Epithelial cell of esophagus (primary cell): ENCODE measurements around the gene SSBP3.
A peak's percentile ranks its signal among the peaks of the same experiment; 100 is the strongest.

Experiments used
- DNase-seq: peaks from one replicate; pipeline ENCODE4 v3.0.0; 2010; ENCODE audit warnings: low read depth
- H3K4me3 ChIP-seq: 2 replicates; pipeline ENCODE4 v1.5.1; 2011; ENCODE audit warnings: mild to moderate bottlenecking, low read length, control low read depth
- CTCF ChIP-seq: IDR thresholded peaks from 2 replicates; pipeline ENCODE4 v1.5.1; 2011; ENCODE audit warnings: low read depth, mild to moderate bottlenecking, low read length, control low read depth, inconsistent platforms; ENCODE audit not compliant: insufficient read depth; ENCODE audit errors: missing control alignments

SSBP3 gene

GRCh38 chr1:54374766-54375165 is 31.4 kb downstream of the SSBP3 start:
- DNase-seq, result no peak
- TF ChIP-seq CTCF, result no peak
- no peak overlapping the region for H3K4me3 ChIP-seq

- no peak for TF ChIP-seq CTCF
- H3K4me3 ChIP-seq, result no peak overlapping the region
- no peak for DNase-seq
These were observed 33.2 kb downstream of the SSBP3 start for GRCh38 chr1:54372978-54373377.

GRCh38 chr1:54371942-54372275 is 34.3 kb downstream of the SSBP3 start:
- no peak for DNase-seq
- no peak overlapping the region for H3K4me3 ChIP-seq
- no peak for TF ChIP-seq CTCF

- no peak overlapping the region for H3K4me3 ChIP-seq
- no peak for TF ChIP-seq CTCF
- DNase-seq, result peak; percentile 36
These were observed 34.9 kb downstream of the SSBP3 start for GRCh38 chr1:54371038-54371941.

GRCh38 chr1:54370287-54370989 is 35.8 kb downstream of the SSBP3 start:
- no peak for TF ChIP-seq CTCF
- H3K4me3 ChIP-seq, result no peak overlapping the region
- DNase-seq, result no peak

- H3K4me3 ChIP-seq, result no peak overlapping the region
- DNase-seq, result no peak
- TF ChIP-seq CTCF, result no peak
These were observed 38.6 kb downstream of the SSBP3 start for GRCh38 chr1:54367613-54368012.
